ENCODE measurements around the gene SLC27A5.

- TF ChIP-seq ZNF274 (IDR thresholded peaks at IDR 0.05; ENCODE audit: low read depth, low read length) (no peak), SUZ12 (IDR thresholded peaks at IDR 0.05; ENCODE audit: extremely low read depth, insufficient read depth, insufficient read length) (no peak)
Measured at GRCh38 chr19:58477130-58477529, 34.7 kb downstream of the SLC27A5 start.

All from NT2/D1 (cell line).